ENCODE measurements around the gene TLR9.

TLR9 gene

DNA sequence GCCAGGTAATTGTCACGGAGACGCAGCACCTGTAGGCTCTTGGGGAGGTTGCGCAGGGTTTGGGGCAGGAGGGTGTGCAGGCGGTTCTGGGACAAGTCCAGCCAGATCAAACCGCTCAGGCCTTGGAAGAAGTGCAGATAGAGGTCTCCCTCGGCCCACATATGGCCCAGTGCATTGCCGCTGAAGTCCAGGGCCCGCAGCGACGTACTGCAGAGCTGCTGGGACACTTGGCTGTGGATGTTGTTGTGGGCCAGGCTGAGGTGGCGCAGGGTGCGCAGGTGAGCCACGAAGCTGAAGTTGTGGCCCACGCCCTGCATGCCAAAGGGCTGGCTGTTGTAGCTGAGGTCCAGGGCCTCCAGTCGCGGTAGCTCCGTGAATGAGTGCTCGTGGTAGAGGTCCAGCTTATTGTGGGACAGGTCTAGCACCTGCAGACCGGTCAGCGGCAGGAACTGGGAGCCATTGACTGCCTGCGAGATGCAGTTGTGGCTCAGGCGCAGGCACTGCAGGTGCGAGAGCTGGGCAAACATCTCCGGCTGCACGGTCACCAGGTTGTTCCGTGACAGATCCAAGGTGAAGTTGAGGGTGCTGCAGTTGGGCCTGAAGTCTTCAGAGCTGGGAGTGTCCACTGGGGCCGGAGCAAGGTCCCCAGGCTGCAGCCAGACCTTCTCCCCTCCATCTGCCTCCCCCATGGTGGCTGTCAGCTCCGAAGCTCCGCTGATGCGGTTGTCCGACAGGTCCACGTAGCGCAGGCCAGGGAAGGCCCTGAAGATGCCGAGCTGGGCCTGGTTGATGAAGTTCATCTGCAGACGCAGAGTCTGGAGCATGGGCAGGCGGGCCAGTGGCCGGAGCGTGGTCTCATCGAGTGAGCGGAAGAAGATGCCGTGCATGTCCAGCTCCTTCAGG, 2.9 kb downstream of the TLR9 start:
- no peak overlapping the region for H3K9ac ChIP-seq (ENCODE audit: low read depth, low read length)
- no peak overlapping the region for H3K4me3 ChIP-seq (ENCODE audit: low read depth, low read length)
- H3K36me3 ChIP-seq (ENCODE audit: control insufficient read depth, insufficient read depth, low read length): no peaks in the 10 kb centered on the region
- H3K27me3 ChIP-seq (ENCODE audit: control insufficient read depth, insufficient read depth, low read length): no peaks in the 10 kb centered on the region
- no peak overlapping the region for H3K27ac ChIP-seq (ENCODE audit: low read depth, low read length)
- H3K9me3 ChIP-seq (ENCODE audit: control insufficient read depth, insufficient read depth, low read length): no peaks in the 10 kb centered on the region
- H3K4me1 ChIP-seq (ENCODE audit: control insufficient read depth, insufficient read depth, low read length): 0 out of 2 replicates have a peak, but pooled peaks cover 2% of the 10 kb centered on the region

DNA sequence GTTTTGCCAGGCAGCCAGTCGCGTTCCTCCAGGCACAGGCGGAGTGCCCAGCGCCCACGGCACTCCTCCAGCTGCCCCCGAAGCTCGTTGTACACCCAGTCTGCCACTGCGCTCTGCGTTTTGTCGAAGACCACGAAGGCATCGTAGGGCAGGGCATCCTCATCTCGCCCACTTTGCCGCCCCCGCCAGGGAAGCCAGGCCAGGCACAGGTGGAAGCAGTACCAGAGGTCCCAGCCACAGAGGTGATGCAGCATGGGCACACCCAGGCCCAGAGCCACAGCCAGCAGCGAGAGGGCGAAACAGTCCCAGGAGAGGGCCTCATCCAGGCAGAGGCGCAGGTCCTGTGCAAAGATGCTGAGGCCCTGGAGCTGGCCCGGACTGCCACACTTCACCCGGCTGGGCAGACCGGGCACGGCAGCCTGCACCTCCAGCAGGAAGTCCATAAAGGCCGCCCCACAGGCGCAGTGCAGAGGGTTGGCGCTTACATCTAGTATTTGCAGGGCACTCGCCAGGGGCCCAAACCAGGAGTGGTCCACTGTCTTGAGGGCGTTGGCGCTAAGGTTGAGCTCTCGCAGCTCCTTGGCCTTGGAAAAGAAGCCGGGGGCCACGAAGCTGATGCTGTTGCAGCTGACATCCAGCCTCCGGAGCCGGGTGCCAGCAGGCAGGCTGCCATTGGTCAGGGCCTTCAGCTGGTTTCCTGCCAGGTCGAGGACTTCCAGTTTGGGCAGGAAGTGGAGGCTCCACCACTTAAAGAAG, 3.7 kb downstream of the TLR9 start:
- H3K36me3 ChIP-seq (ENCODE audit: control insufficient read depth, insufficient read depth, low read length): no peaks in the 10 kb centered on the region
- no peak overlapping the region for H3K9ac ChIP-seq (ENCODE audit: low read depth, low read length)
- H3K27me3 ChIP-seq (ENCODE audit: control insufficient read depth, insufficient read depth, low read length): no peaks in the 10 kb centered on the region
- H3K4me3 ChIP-seq (ENCODE audit: low read depth, low read length): no peak overlapping the region
- no peaks in the 10 kb centered on the region for H3K9me3 ChIP-seq (ENCODE audit: control insufficient read depth, insufficient read depth, low read length)
- H3K4me1 ChIP-seq (ENCODE audit: control insufficient read depth, insufficient read depth, low read length): 0 out of 2 replicates have a peak, but pooled peaks cover 2% of the 10 kb centered on the region
- no peak overlapping the region for H3K27ac ChIP-seq (ENCODE audit: low read depth, low read length)

DNA sequence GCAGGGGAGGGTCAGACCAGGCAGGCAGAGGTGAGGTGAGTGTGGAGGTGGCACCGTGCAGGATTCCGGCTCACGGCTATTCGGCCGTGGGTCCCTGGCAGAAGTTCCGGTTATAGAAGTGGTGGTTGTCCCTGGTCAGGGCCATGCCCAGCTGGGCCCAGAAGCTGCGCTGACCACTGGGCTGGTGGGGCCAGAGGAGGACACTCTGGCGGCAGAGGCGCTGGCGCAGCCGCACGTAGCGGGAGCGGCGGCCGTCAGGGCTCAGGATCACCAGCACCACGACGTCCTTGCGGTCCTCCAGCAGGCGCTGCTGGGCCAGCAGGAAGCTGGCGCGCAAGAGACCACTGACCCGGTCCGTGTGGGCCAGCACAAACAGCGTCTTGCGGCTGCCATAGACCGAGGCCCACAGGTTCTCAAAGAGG, 4.3 kb downstream of the TLR9 start:
- Histone ChIP-seq H3K9me3 (ENCODE audit: control insufficient read depth, insufficient read depth, low read length) (no peaks in the 10 kb centered on the region), H3K27me3 (ENCODE audit: control insufficient read depth, insufficient read depth, low read length) (no peaks in the 10 kb centered on the region), H3K4me3 (ENCODE audit: low read depth, low read length) (no peak overlapping the region), H3K9ac (ENCODE audit: low read depth, low read length) (no peak overlapping the region), H3K27ac (ENCODE audit: low read depth, low read length) (no peak overlapping the region), H3K4me1 (ENCODE audit: control insufficient read depth, insufficient read depth, low read length) (0 out of 2 replicates have a peak, but pooled peaks cover 2% of the 10 kb centered on the region), H3K36me3 (ENCODE audit: control insufficient read depth, insufficient read depth, low read length) (no peaks in the 10 kb centered on the region)

DNA sequence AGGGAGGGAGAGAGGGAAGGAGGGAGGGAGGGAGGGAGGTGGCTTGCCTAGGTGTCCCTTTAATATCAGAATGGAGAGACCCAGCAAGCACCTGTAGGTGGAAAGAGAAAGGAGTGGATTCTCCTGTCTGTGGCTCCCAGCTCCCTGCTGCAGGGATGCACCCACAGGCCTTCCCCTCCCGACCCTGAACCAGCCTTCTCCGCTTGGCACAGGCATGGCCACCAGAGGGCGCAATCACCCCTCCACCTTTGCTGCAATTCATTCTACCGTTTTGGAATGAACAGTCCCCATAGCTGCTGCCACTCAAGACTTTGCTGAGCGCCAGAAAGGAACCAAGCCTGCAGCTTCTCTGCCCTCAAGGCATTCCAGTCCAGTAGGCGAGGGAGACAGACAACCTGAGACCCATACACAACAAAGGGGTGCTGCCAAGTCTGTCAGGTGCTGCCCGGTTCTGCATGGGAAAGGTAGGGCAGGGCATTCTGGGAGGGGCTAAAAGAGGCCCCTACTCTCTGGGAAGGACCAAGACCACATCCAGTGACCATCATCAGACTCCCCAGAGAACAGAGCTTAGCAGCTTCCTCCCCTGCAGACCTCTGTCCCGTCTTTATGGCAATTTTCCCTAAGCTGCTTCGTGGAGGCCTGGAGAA, 4.9 kb downstream of the TLR9 start:
- no peaks in the 10 kb centered on the region for H3K9me3 ChIP-seq (ENCODE audit: control insufficient read depth, insufficient read depth, low read length)
- H3K9ac ChIP-seq (ENCODE audit: low read depth, low read length): no peak overlapping the region
- H3K4me1 ChIP-seq (ENCODE audit: control insufficient read depth, insufficient read depth, low read length): 0 out of 2 replicates have a peak, but pooled peaks cover 2% of the 10 kb centered on the region
- H3K36me3 ChIP-seq (ENCODE audit: control insufficient read depth, insufficient read depth, low read length): peaks cover 1% of the 10 kb centered on the region; the same call in 1 of the 2 replicates
- no peak overlapping the region for H3K27ac ChIP-seq (ENCODE audit: low read depth, low read length)
- no peak overlapping the region for H3K4me3 ChIP-seq (ENCODE audit: low read depth, low read length)
- H3K27me3 ChIP-seq (ENCODE audit: control insufficient read depth, insufficient read depth, low read length): no peaks in the 10 kb centered on the region

DNA sequence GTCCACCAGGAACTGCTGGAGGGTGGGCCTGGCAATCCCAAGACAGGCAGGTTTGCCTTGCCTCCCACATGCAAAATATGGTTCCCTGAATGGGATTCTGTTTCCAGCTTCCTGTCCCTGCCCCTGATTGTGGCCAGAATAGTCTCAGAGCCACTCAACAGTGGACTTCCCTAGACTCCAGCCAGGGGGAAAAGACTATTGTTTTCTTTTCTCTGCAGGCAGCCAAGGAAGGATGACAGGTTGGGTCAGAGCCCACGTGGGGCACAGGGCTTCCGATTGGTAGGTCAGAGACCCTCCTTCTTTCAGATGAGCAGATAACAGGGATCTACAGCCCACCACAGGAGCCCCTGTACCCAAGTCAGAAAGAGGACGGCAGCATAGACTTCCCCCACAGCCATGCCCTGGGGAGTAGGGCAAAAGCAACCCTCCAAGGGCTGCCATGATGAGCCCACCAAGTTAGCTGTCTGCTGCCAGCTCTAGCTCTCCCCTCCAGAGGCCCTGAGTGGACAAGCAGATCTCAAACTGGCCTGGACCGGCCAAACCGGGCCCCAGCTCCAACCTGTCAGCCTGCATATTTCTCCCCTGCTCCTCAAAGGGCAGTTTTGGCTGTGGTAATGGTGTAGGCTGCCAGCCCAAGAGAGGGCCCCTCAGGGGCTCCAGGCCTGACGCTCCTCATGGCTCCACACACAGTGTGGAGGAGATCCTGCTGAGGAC, 6.4 kb downstream of the TLR9 start:
- H3K36me3 ChIP-seq (ENCODE audit: control insufficient read depth, insufficient read depth, low read length): peaks cover 15% of the 10 kb centered on the region
- no peak overlapping the region for H3K9ac ChIP-seq (ENCODE audit: low read depth, low read length)
- no peaks in the 10 kb centered on the region for H3K9me3 ChIP-seq (ENCODE audit: control insufficient read depth, insufficient read depth, low read length)
- H3K4me3 ChIP-seq (ENCODE audit: low read depth, low read length): no peak overlapping the region
- H3K4me1 ChIP-seq (ENCODE audit: control insufficient read depth, insufficient read depth, low read length): 0 out of 2 replicates have a peak, but pooled peaks cover 2% of the 10 kb centered on the region
- H3K27ac ChIP-seq (ENCODE audit: low read depth, low read length): no peak overlapping the region
- no peaks in the 10 kb centered on the region for H3K27me3 ChIP-seq (ENCODE audit: control insufficient read depth, insufficient read depth, low read length)

DNA sequence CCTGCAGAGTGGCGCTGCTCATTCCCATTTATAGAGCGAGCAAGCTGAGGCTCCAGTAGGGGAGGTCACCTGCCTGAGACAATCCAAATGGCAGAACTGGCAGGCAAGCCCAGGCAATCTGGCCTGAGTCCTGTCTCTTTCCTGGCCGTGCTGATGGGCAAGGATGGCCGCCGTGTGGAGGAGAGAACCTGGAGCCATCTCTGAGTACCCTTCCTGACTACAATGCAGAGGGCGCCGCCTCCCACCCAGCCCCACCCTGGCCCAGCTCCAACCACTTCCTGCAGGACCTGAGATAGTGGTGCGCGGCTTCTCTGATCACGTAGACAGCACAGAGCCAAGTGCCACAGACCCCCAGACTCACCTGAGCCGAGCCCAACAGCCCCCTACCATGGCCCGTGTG, 7.0 kb downstream of the TLR9 start:
- H3K36me3 ChIP-seq (ENCODE audit: control insufficient read depth, insufficient read depth, low read length): peaks cover 22% of the 10 kb centered on the region
- H3K4me3 ChIP-seq (ENCODE audit: low read depth, low read length): no peak overlapping the region
- no peaks in the 10 kb centered on the region for H3K27me3 ChIP-seq (ENCODE audit: control insufficient read depth, insufficient read depth, low read length)
- H3K27ac ChIP-seq (ENCODE audit: low read depth, low read length): no peak overlapping the region
- no peak overlapping the region for H3K9ac ChIP-seq (ENCODE audit: low read depth, low read length)
- H3K9me3 ChIP-seq (ENCODE audit: control insufficient read depth, insufficient read depth, low read length): no peaks in the 10 kb centered on the region
- 0 out of 2 replicates have a peak, but pooled peaks cover 2% of the 10 kb centered on the region for H3K4me1 ChIP-seq (ENCODE audit: control insufficient read depth, insufficient read depth, low read length)

DNA sequence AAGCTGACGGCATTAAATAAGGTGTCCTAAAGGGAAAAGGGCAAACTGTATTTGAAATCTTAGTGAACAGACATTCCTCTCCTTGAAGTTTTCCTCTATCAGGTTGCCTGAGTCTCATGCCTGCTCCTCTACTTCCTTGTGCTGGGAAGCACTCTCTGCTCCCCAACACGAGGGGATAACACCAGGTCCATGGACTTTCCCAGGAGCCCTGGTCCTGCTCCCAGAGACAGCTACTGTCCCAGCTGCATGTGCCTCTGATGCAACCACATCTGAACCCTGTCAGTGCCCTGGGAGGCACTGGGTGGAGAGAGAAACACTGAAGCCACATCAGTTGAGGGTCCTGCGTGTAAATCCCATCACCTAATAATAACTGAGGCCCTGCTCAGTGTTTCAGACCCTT, 7.4 kb downstream of the TLR9 start:
- Histone ChIP-seq H3K9me3 (ENCODE audit: control insufficient read depth, insufficient read depth, low read length) (no peaks in the 10 kb centered on the region), H3K27me3 (ENCODE audit: control insufficient read depth, insufficient read depth, low read length) (no peaks in the 10 kb centered on the region), H3K4me1 (ENCODE audit: control insufficient read depth, insufficient read depth, low read length) (0 out of 2 replicates have a peak, but pooled peaks cover 2% of the 10 kb centered on the region), H3K9ac (ENCODE audit: low read depth, low read length) (no peak overlapping the region), H3K4me3 (ENCODE audit: low read depth, low read length) (no peak overlapping the region), H3K36me3 (ENCODE audit: control insufficient read depth, insufficient read depth, low read length) (peaks cover 26% of the 10 kb centered on the region), H3K27ac (ENCODE audit: low read depth, low read length) (no peak overlapping the region)

DNA sequence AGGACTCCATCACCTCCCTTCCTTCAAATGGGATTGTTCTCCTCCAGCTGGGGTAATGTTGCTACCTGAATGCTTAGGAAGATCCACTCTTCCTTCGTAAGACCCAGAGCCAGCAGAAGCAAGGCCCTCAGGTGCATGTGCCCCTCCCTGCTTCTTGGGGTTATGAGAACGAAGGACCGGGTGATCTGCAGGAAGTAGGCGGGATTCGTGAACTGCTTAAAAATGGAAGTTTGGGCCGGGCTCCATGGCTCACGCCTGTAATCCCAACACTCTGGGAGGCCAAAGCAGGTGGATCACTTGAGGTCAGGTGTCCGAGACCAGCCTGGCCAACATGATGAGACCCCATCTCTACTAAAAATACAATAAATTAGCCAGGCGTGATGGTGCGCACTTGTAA, 8.0 kb downstream of the TLR9 start:
- Histone ChIP-seq H3K4me1 (ENCODE audit: control insufficient read depth, insufficient read depth, low read length) (0 out of 2 replicates have a peak, but pooled peaks cover 2% of the 10 kb centered on the region), H3K27ac (ENCODE audit: low read depth, low read length) (no peak overlapping the region), H3K36me3 (ENCODE audit: control insufficient read depth, insufficient read depth, low read length) (peaks cover 31% of the 10 kb centered on the region), H3K9me3 (ENCODE audit: control insufficient read depth, insufficient read depth, low read length) (no peaks in the 10 kb centered on the region), H3K4me3 (ENCODE audit: low read depth, low read length) (no peak overlapping the region), H3K9ac (ENCODE audit: low read depth, low read length) (no peak overlapping the region), H3K27me3 (ENCODE audit: control insufficient read depth, insufficient read depth, low read length) (no peaks in the 10 kb centered on the region)

DNA sequence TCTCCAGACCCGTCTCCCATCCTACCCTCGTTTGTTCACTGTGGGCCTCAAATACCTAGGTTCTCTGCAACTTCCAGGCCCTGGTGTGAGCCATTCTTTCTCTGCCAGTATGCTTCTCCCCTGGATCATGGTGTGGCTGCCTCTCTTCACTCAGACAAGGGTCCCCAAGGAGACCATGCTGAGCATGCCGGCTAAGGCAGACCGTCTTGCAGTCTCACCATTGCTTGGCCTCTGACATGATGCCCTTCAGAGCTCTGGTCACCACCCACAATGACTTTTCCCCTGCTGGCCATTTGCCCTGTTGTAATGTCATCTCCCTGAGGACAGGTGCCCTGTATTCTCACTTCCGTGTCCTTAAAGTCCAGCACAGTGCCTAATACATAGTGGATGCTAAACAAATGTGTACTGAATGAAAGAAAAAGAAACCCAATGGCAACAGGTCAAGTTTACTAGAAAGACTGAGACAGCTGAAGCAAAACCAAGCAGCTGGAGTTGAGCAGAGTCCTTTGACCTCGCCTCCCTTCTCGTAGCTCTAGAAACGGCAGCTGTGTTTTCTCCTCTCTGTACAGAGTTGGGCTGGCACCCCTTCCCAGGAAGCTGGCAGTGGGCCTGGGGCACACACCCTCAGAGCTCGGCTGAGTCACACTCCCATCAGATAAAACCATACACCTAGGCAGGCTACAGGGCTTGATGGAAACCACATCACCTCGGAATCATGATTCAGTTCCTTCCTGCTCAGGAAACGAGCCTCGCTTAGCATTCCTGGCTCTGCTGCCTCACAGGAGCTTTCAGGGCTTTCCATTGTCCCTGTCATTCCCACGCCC, 8.6 kb downstream of the TLR9 start:
- no peaks in the 10 kb centered on the region for H3K9me3 ChIP-seq (ENCODE audit: control insufficient read depth, insufficient read depth, low read length)
- no peak overlapping the region for H3K4me3 ChIP-seq (ENCODE audit: low read depth, low read length)
- H3K4me1 ChIP-seq (ENCODE audit: control insufficient read depth, insufficient read depth, low read length): 0 out of 2 replicates have a peak, but pooled peaks cover 2% of the 10 kb centered on the region
- peaks cover 36% of the 10 kb centered on the region for H3K36me3 ChIP-seq (ENCODE audit: control insufficient read depth, insufficient read depth, low read length)
- H3K27me3 ChIP-seq (ENCODE audit: control insufficient read depth, insufficient read depth, low read length): no peaks in the 10 kb centered on the region
- no peak overlapping the region for H3K9ac ChIP-seq (ENCODE audit: low read depth, low read length)
- H3K27ac ChIP-seq (ENCODE audit: low read depth, low read length): no peak overlapping the region

DNA sequence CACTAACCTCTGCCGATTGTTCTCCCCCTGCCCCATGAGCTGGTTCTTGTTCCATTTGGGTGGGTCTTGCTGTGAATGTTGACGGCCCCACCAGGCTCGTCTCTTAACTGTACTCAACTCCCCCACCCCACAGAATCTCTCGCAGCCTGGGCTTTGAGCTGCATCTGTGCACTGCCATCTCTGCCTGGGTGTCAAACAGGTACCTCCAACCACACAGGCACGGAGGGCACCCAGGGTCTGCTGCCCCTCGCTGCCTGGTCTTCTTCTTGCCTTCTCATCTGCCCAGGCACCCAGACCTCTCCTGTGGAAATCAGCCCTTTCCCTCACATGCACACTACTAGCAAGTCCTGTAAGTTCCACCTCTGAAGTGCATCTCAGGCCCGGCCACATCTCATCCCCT, 10.1 kb downstream of the TLR9 start:
- H3K27ac ChIP-seq (ENCODE audit: low read depth, low read length): no peak overlapping the region
- H3K27me3 ChIP-seq (ENCODE audit: control insufficient read depth, insufficient read depth, low read length): no peaks in the 10 kb centered on the region
- H3K36me3 ChIP-seq (ENCODE audit: control insufficient read depth, insufficient read depth, low read length): peaks cover 51% of the 10 kb centered on the region
- H3K4me3 ChIP-seq (ENCODE audit: low read depth, low read length): no peak overlapping the region
- H3K4me1 ChIP-seq (ENCODE audit: control insufficient read depth, insufficient read depth, low read length): no peaks in the 10 kb centered on the region
- H3K9ac ChIP-seq (ENCODE audit: low read depth, low read length): no peak overlapping the region
- no peaks in the 10 kb centered on the region for H3K9me3 ChIP-seq (ENCODE audit: control insufficient read depth, insufficient read depth, low read length)
